Keratinocyte (primary cell): Measurements from ENCODE around the gene SLC38A1. TPM values are rescaled to one million over a fixed set of nuclear protein-coding genes. Genes with fewer than 3 reads are reported as not detected.

Experiments used
- DNase-seq: peaks from one replicate; pipeline ENCODE4 v3.0.0-alpha.2; 2011; ENCODE audit warnings: low read depth, missing footprints, low spot score
- FAIRE-seq: peaks from 2 replicates; lab custom pipeline; 2011; peaks lifted over from hg19 to GRCh38; lab: Jason Lieb, UNC
- H2AFZ ChIP-seq: 2 replicates; pipeline ENCODE4 v1.6.0; 2012; ENCODE audit warnings: low read length, control low read depth, inconsistent platforms; ENCODE audit not compliant: control insufficient read depth
- H3K27ac ChIP-seq: 2 replicates; pipeline ENCODE4 v1.5.1; 2011; ENCODE audit warnings: low read length; ENCODE audit not compliant: control insufficient read depth, insufficient read depth
- H3K27me3 ChIP-seq: 3 replicates; pipeline ENCODE4 v1.6.0; 2011; ENCODE audit warnings: low read length; ENCODE audit not compliant: control insufficient read depth, insufficient read depth; ENCODE audit errors: extremely low read depth
- H3K36me3 ChIP-seq, 2 experiments: 2 replicates in 1 of 2; 3 replicates in 1 of 2; pipeline ENCODE4 v1.5.1; 2011; ENCODE audit warnings: low read length in 2 of 2, mild to moderate bottlenecking in 1 of 2; ENCODE audit not compliant: control insufficient read depth in 2 of 2, insufficient read depth in 2 of 2; ENCODE audit errors: extremely low read depth in 1 of 2
- H3K4me1 ChIP-seq: 3 replicates; pipeline ENCODE4 v1.5.1; 2011; ENCODE audit warnings: low read length; ENCODE audit not compliant: control insufficient read depth, insufficient read depth; ENCODE audit errors: extremely low read depth
- H3K4me2 ChIP-seq: 3 replicates; pipeline ENCODE4 v1.6.0; 2011; ENCODE audit warnings: low read depth, low read length; ENCODE audit not compliant: control insufficient read depth, insufficient read depth; ENCODE audit errors: extremely low read depth
- H3K4me3 ChIP-seq, 3 experiments: fragments of 200-600 bp in 1 of 3; sonication (generic) in 1 of 3; 2 replicates in 2 of 3; 3 replicates in 1 of 3; pipeline ENCODE4 v1.5.1; 2011 to 2016; ENCODE audit warnings: low read length in 3 of 3, mild to moderate bottlenecking in 3 of 3, control low read depth in 2 of 3, inconsistent platforms in 1 of 3, low read depth in 1 of 3, mixed read lengths in 1 of 3, mixed run types in 1 of 3, moderate library complexity in 1 of 3; ENCODE audit not compliant: control insufficient read depth in 2 of 3, insufficient read depth in 2 of 3; ENCODE audit errors: extremely low read depth in 1 of 3
- H3K79me2 ChIP-seq: 2 replicates; pipeline ENCODE4 v1.6.0; 2012; ENCODE audit warnings: low read length; ENCODE audit not compliant: control insufficient read depth, insufficient read depth
- H3K9ac ChIP-seq: 3 replicates; pipeline ENCODE4 v1.6.0; 2011; ENCODE audit warnings: low read length; ENCODE audit not compliant: control insufficient read depth, insufficient read depth; ENCODE audit errors: extremely low read depth
- H3K9me1 ChIP-seq: 3 replicates; pipeline ENCODE4 v1.6.0; 2011; ENCODE audit warnings: low read length; ENCODE audit not compliant: control insufficient read depth, insufficient read depth; ENCODE audit errors: extremely low read depth
- H3K9me3 ChIP-seq: 2 replicates; pipeline ENCODE4 v1.5.1; 2012; ENCODE audit warnings: low read depth, low read length; ENCODE audit not compliant: control insufficient read depth
- H4K20me1 ChIP-seq: 3 replicates; pipeline ENCODE4 v1.6.0; 2011; ENCODE audit warnings: low read length; ENCODE audit not compliant: control insufficient read depth, insufficient read depth; ENCODE audit errors: extremely low read depth
- CTCF ChIP-seq, 3 experiments: IDR thresholded peaks in 1 of 3; conservative IDR thresholded peaks in 1 of 3; optimal IDR thresholded peaks in 1 of 3; 2 replicates in 2 of 3; 3 replicates in 1 of 3; pipeline versions ENCODE3 to v1.5.1; 2011; ENCODE audit warnings: low read length in 3 of 3, mild to moderate bottlenecking in 3 of 3, moderate library complexity in 2 of 3, control low read depth in 1 of 3, inconsistent platforms in 1 of 3; ENCODE audit not compliant: insufficient read depth in 2 of 3; ENCODE audit errors: extremely low read depth in 1 of 3
- EZH2 ChIP-seq: IDR thresholded peaks from one replicate; pipeline ENCODE4 v1.6.1; 2012; ENCODE audit warnings: inconsistent platforms, mild to moderate bottlenecking, low read length, moderate library complexity
- dilution Hi-C: fragments of 300-500 bp; cut with MboI; formaldehyde crosslinking; loops from one replicate; pipeline ENCODE4 v1.7.0; 2020; ENCODE audit warnings: low sequenced_read_pairs; ENCODE audit not compliant: extremely low pct_ligation_motif_present
- polyA plus RNA-seq, 5 experiments: library from polyadenylated mRNA; depleted of rRNA in 3 of 5; stranded (reverse) in 3 of 5; stranded (forward) in 1 of 5; unstranded in 1 of 5; fragments of >200 nt; gene quantifications; 1 replicate in 1 of 5; 2 replicates in 3 of 5; 3 replicates in 1 of 5; pipeline versions ENCODE4 v1.2.1 to v1.2.3, GENCODE V29; 2011 to 2012; ENCODE audit warnings: missing spikeins in 2 of 5, low read depth in 1 of 5, low replicate concordance in 1 of 5

SLC38A1 gene
- polyA plus RNA-seq, 1 donor (not counting 4 experiments of a cell fraction or from before 2014, with no cell fraction given), result 134 TPM

- Histone ChIP-seq H3K9ac (no peak overlapping the region), H3K9me1 (no peaks in the 10 kb centered on the region), H3K36me3 (no peaks in the 10 kb centered on the region), H3K4me2 (no peak overlapping the region), H4K20me1 (no peaks in the 10 kb centered on the region), H3K27ac (no peak overlapping the region), H3K4me1 (no peaks in the 10 kb centered on the region), H2AFZ (no peak overlapping the region), H3K9me3 (no peaks in the 10 kb centered on the region), H3K79me2 (no peaks in the 10 kb centered on the region), H3K27me3 (no peaks in the 10 kb centered on the region), H3K4me3 (no peak overlapping the region)
- dilution Hi-C loops, result no loop called here
- no peak for TF ChIP-seq CTCF (optimal IDR thresholded peaks at IDR 0.05 in 1 of 3, IDR thresholded peaks at IDR 0.05 in 1 of 3, conservative IDR thresholded peaks at IDR 0.05 in 1 of 3; ENCODE audit: extremely low read depth in 1 of 3, insufficient read depth in 2 of 3, low read length in 3 of 3)
- no peak for TF ChIP-seq EZH2
- no peak for FAIRE-seq
- no peak for DNase-seq
Observed at GRCh38 chr12:46174061-46174662, 94.7 kb downstream of the SLC38A1 start.

GRCh38 chr12:46168426-46168825, 100.4 kb downstream of the SLC38A1 start:
- TF ChIP-seq EZH2, result no peak
- TF ChIP-seq CTCF (optimal IDR thresholded peaks at IDR 0.05 in 1 of 3, IDR thresholded peaks at IDR 0.05 in 1 of 3, conservative IDR thresholded peaks at IDR 0.05 in 1 of 3; ENCODE audit: extremely low read depth in 1 of 3, insufficient read depth in 2 of 3, low read length in 3 of 3), result no peak
- Histone ChIP-seq H3K9me3 (no peaks in the 10 kb centered on the region), H3K4me3 (no peak overlapping the region), H3K4me2 (no peak overlapping the region), H3K9ac (no peak overlapping the region), H3K36me3 (no peaks in the 10 kb centered on the region), H3K79me2 (no peaks in the 10 kb centered on the region), H3K9me1 (no peaks in the 10 kb centered on the region), H3K27ac (no peak overlapping the region), H3K4me1 (peaks cover 16% of the 10 kb centered on the region), H4K20me1 (no peaks in the 10 kb centered on the region), H2AFZ (no peak overlapping the region), H3K27me3 (no peaks in the 10 kb centered on the region)
- DNase-seq, result no peak
- FAIRE-seq, result no peak
- dilution Hi-C loops, result no loop called here
